ENCODE results near the gene COL5A1.

The COL5A1 gene

GRCh38 chr9:134778841-134779411, 137.3 kb downstream of the COL5A1 start:
- Histone ChIP-seq H3K27ac (ENCODE audit: low read depth, low read length, severe bottlenecking) (no peak overlapping the region), H3K4me1 (ENCODE audit: control insufficient read depth, insufficient read depth, low read length, poor library complexity, severe bottlenecking) (peaks cover 24% of the 10 kb centered on the region), H3K36me3 (ENCODE audit: control insufficient read depth, insufficient read depth, low read length) (peaks cover 97% of the 10 kb centered on the region), H3K9me3 (ENCODE audit: control insufficient read depth, low read length) (no peaks in the 10 kb centered on the region), H3K4me3 (ENCODE audit: extremely low read depth, insufficient read depth, low read length, poor library complexity, severe bottlenecking) (no peak overlapping the region)
- WGBS, 2 experiments (ENCODE audit: insufficient coverage in 2 of 2), result 52 to 60% methylated on average over 10 to 12 of the region's 17 CpGs

- WGBS, 2 experiments (ENCODE audit: insufficient coverage in 2 of 2), result 96% methylated on average over 4 to 5 of the region's 8 CpGs
- Histone ChIP-seq H3K9me3 (ENCODE audit: control insufficient read depth, low read length) (no peaks in the 10 kb centered on the region), H3K4me3 (ENCODE audit: extremely low read depth, insufficient read depth, low read length, poor library complexity, severe bottlenecking) (no peak overlapping the region), H3K36me3 (ENCODE audit: control insufficient read depth, insufficient read depth, low read length) (peaks cover 99% of the 10 kb centered on the region), H3K27ac (ENCODE audit: low read depth, low read length, severe bottlenecking) (no peak overlapping the region), H3K4me1 (ENCODE audit: control insufficient read depth, insufficient read depth, low read length, poor library complexity, severe bottlenecking) (peaks cover 17% of the 10 kb centered on the region)
These were observed 138.0 kb downstream of the COL5A1 start for GRCh38 chr9:134779640-134780039.

- WGBS, 2 experiments (ENCODE audit: insufficient coverage in 2 of 2), result 85 to 91% methylated on average over 24 to 28 of the region's 28 CpGs
These were observed 140.1 kb downstream of the COL5A1 start for GRCh38 chr9:134781591-134782302.

GRCh38 chr9:134782921-134783698, 141.5 kb downstream of the COL5A1 start:
- Histone ChIP-seq H3K4me1 (ENCODE audit: control insufficient read depth, insufficient read depth, low read length, poor library complexity, severe bottlenecking) (no peaks in the 10 kb centered on the region), H3K4me3 (ENCODE audit: extremely low read depth, insufficient read depth, low read length, poor library complexity, severe bottlenecking) (no peak overlapping the region), H3K9me3 (ENCODE audit: control insufficient read depth, low read length) (no peaks in the 10 kb centered on the region), H3K36me3 (ENCODE audit: control insufficient read depth, insufficient read depth, low read length) (peaks cover 98% of the 10 kb centered on the region), H3K27ac (ENCODE audit: low read depth, low read length, severe bottlenecking) (no peak overlapping the region)
- 93 to 97% methylated on average over 31 of the region's 33 CpGs for WGBS, 2 experiments (ENCODE audit: insufficient coverage in 2 of 2)

More at GRCh38 chr9:134781591-134782302, 140.1 kb downstream of the COL5A1 start:
- Histone ChIP-seq H3K4me3 (ENCODE audit: extremely low read depth, insufficient read depth, low read length, poor library complexity, severe bottlenecking) (no peak overlapping the region), H3K4me1 (ENCODE audit: control insufficient read depth, insufficient read depth, low read length, poor library complexity, severe bottlenecking) (no peaks in the 10 kb centered on the region), H3K36me3 (ENCODE audit: control insufficient read depth, insufficient read depth, low read length) (peaks cover 98% of the 10 kb centered on the region), H3K9me3 (ENCODE audit: control insufficient read depth, low read length) (no peaks in the 10 kb centered on the region), H3K27ac (ENCODE audit: low read depth, low read length, severe bottlenecking) (no peak overlapping the region)

GRCh38 chr9:134783699-134784039, 142.1 kb downstream of the COL5A1 start:
- Histone ChIP-seq H3K4me1 (ENCODE audit: control insufficient read depth, insufficient read depth, low read length, poor library complexity, severe bottlenecking) (no peaks in the 10 kb centered on the region), H3K27ac (ENCODE audit: low read depth, low read length, severe bottlenecking) (no peak overlapping the region), H3K36me3 (ENCODE audit: control insufficient read depth, insufficient read depth, low read length) (peaks cover 98% of the 10 kb centered on the region), H3K9me3 (ENCODE audit: control insufficient read depth, low read length) (no peaks in the 10 kb centered on the region), H3K4me3 (ENCODE audit: extremely low read depth, insufficient read depth, low read length, poor library complexity, severe bottlenecking) (no peak overlapping the region)
- 93 to 94% methylated on average over 10 to 11 of the region's 12 CpGs for WGBS, 2 experiments (ENCODE audit: insufficient coverage in 2 of 2)

- Histone ChIP-seq H3K4me3 (ENCODE audit: extremely low read depth, insufficient read depth, low read length, poor library complexity, severe bottlenecking) (no peak overlapping the region), H3K27ac (ENCODE audit: low read depth, low read length, severe bottlenecking) (peak overlapping the region; percentile 45), H3K9me3 (ENCODE audit: control insufficient read depth, low read length) (no peaks in the 10 kb centered on the region), H3K36me3 (ENCODE audit: control insufficient read depth, insufficient read depth, low read length) (peaks cover 97% of the 10 kb centered on the region), H3K4me1 (ENCODE audit: control insufficient read depth, insufficient read depth, low read length, poor library complexity, severe bottlenecking) (no peaks in the 10 kb centered on the region)
- WGBS, 2 experiments (ENCODE audit: insufficient coverage in 2 of 2), result 83 to 85% methylated on average over 16 to 17 of the region's 23 CpGs
These were observed 143.1 kb downstream of the COL5A1 start for GRCh38 chr9:134784577-134785305.

- H3K9me3 ChIP-seq (ENCODE audit: control insufficient read depth, low read length), result no peaks in the 10 kb centered on the region
- H3K36me3 ChIP-seq (ENCODE audit: control insufficient read depth, insufficient read depth, low read length), result peaks cover 93% of the 10 kb centered on the region
- H3K27ac ChIP-seq (ENCODE audit: low read depth, low read length, severe bottlenecking), result no peak overlapping the region
- WGBS, 2 experiments (ENCODE audit: insufficient coverage in 2 of 2), result 95% methylated on average over 22 to 23 of the region's 23 CpGs
- H3K4me3 ChIP-seq (ENCODE audit: extremely low read depth, insufficient read depth, low read length, poor library complexity, severe bottlenecking), result no peak overlapping the region
- H3K4me1 ChIP-seq (ENCODE audit: control insufficient read depth, insufficient read depth, low read length, poor library complexity, severe bottlenecking), result no peaks in the 10 kb centered on the region
These were observed 143.9 kb downstream of the COL5A1 start for GRCh38 chr9:134785325-134786108.

- Histone ChIP-seq H3K9me3 (ENCODE audit: control insufficient read depth, low read length) (no peaks in the 10 kb centered on the region), H3K4me1 (ENCODE audit: control insufficient read depth, insufficient read depth, low read length, poor library complexity, severe bottlenecking) (no peaks in the 10 kb centered on the region), H3K27ac (ENCODE audit: low read depth, low read length, severe bottlenecking) (no peak overlapping the region), H3K36me3 (ENCODE audit: control insufficient read depth, insufficient read depth, low read length) (peaks cover 88% of the 10 kb centered on the region), H3K4me3 (ENCODE audit: extremely low read depth, insufficient read depth, low read length, poor library complexity, severe bottlenecking) (no peak overlapping the region)
- 90 to 94% methylated on average over 5 to 8 of the region's 8 CpGs for WGBS, 2 experiments (ENCODE audit: insufficient coverage in 2 of 2)
These were observed 146.3 kb downstream of the COL5A1 start for GRCh38 chr9:134787601-134788531.

GRCh38 chr9:134789168-134789567, 147.6 kb downstream of the COL5A1 start:
- H3K27ac ChIP-seq (ENCODE audit: low read depth, low read length, severe bottlenecking), result peak overlapping the region; percentile 10
- H3K4me1 ChIP-seq (ENCODE audit: control insufficient read depth, insufficient read depth, low read length, poor library complexity, severe bottlenecking), result no peaks in the 10 kb centered on the region
- H3K36me3 ChIP-seq (ENCODE audit: control insufficient read depth, insufficient read depth, low read length), result peaks cover 87% of the 10 kb centered on the region
- no peaks in the 10 kb centered on the region for H3K9me3 ChIP-seq (ENCODE audit: control insufficient read depth, low read length)
- H3K4me3 ChIP-seq (ENCODE audit: extremely low read depth, insufficient read depth, low read length, poor library complexity, severe bottlenecking), result no peak overlapping the region
- 84 to 100% methylated on average over 6 of the region's 8 CpGs for WGBS, 2 experiments (ENCODE audit: insufficient coverage in 2 of 2)
